Right forelimb (tissue), 1 donor: ENCODE measurements around the gene FUT2.
A peak's percentile ranks its signal among the peaks of the same experiment; 100 is the strongest.
"Not testable (repeated sequence)": the region's sequence is repeated elsewhere in the genome, so short reads cannot be mapped to it uniquely, and the experiment has no call there.

Experiments used
- DNase-seq: peaks from one replicate; pipeline ENCODE4 v3.0.0-alpha.2; 2018

FUT2 gene

DNA sequence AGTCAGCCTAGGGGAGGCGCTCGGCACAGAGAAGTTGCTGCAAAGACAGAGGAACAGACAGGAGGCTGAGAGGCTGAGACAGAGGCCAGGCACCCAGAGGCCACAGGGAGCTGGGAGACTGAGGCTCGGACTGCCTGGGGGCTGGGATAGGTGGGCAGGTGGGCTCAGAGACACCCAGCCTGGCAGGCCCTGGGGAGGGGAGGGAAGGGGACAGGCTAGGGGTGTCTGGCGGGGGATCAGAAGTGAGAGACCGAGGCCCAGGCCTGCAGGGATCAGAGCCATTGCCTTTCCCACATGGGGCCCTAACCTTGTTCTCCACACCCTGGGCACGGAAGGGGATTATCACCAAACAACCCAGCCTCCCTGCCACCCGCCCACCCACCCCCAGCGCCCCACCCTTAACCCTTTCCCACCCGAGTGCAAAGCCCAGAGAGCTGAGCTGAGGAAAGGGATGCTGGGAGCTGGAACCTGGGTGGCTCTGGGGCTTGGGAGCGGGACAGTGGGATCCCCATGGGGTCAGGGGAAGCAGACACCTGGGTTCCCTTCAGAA is 24.2 kb upstream of the FUT2 start:
- no peak for DNase-seq

DNA sequence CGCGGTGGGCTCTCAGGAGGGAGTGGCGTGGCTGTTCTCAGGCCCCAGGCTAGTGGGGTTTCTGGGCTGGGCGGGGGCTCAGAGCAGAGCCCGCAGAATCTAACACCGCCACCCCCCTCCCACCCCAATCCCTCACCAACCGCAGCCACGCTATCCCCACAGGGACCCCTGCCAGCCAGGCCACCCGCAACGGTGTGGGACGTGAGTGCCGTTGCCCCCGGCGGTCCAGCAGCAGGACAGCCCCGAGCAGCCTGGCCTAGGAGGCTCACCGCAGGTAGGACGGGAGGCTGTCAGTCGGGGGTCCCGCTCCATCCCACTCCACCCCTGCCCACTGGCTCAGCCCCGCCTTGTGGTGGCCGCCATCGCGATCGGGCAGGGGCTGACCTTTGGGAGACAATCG is 22.8 kb upstream of the FUT2 start, which contains the start of gene NTN5:
Gene NTN5 (minus strand): TSS at position 24 of the 400 bp plus-strand sequence. CDS start 2,031 bp downstream, outside the sequence.
- DNase-seq, result no peak

DNA sequence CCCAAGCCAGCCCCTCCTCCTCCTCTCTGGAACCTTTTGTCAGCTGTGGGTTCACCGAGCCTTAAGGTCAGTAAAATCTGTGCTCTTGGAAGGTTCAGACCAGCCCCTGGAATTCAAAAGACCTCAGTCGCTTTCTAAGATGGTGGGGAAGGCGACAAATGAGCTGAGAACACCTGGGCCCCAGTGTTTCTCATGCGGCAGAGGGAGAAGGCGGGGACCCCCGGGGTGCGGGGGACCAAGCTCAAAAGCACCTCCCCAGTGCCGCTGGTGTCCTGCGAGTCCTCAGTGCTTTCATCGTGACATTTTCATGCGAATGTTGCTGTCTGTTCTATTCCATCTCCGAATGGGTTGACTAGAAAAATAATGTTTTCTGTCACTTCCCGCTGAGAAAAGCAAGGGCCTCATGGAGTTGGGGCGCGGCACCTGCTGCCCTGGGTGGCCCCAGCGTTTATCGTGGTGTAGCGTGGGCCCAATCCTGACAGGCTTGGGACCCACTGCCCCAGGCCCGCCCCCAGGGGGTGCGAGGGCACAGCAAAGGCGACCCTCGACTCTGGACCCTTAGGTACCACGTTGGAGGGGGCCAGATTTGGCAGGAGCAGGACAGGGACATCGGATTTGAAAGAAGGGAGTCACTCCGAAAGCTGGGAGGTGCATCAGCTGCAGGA is 22.2 kb upstream of the FUT2 start:
- no peak for DNase-seq

DNA sequence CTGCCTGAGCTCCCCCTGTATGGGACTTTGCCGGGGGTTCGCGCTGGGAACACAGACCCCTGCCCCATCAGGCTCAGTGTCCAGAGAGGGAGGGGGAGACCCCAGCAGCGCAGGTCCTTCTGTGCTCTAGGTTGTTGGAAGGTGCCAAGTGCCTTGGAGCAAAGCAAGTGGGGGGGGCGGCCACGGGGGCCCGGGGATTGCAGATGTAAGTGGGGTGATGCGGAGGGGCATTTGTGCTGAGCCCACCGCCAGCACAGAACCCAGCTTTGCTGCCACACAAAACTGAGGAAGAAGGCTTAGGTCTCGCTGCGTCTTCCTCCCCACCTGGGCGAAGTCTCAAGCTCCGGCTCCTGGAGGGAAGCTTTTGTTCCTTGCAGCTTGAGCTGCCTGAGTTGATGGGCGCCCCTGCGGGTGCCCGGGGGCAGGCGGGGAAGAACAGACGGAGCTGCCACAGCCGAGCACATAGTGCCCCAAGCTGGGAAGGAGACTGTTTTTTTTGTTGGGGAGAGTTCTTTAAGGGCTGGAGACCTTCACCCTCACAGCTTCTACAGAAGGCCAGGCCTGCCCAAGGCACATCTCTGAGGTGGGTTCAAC is 21.5 kb upstream of the FUT2 start:
- DNase-seq, result no peak

DNA sequence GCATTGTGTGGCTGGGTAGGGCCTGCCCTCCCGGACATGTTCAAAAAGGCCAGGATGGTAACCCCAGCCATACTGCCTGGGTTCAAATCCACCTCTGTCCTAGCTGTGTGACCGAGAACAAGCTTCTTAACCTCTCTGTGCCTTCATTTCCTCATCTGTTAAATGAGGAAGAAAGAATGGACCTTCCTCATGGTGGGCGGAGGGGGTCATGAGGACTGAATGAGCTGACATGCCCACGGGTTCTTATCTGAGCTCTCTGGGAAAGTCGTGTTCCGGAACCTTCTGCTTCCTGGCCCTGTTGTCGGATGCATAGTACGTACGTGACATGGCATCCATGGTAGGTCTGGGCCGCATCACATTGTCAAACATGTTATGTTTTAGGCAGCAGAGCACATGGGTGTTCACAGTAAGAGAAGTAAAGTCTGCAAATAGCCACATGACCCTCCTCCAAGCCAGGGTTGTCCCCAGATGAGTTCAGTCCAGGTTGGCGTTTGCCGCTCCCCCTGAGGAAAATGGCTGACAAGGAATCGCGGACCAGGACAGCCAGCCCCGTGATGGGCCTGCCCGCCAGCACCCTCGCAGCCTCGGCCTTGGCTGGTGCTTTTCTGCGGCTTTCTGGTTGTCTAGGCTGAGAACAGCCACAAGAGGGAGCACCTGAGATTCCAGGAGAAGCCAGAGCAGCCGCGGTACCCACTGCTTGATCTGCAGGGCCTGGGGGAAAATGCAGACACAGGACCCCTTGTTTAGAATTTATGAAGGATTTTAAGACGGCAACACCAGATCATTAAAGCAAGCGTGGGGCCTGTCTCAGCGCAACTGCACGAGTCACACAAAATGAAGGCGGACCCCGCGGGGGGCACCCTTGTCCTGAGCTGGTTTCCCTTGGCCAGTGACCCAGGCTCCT is 20.6 kb upstream of the FUT2 start:
- DNase-seq, result peak; percentile 89

DNA sequence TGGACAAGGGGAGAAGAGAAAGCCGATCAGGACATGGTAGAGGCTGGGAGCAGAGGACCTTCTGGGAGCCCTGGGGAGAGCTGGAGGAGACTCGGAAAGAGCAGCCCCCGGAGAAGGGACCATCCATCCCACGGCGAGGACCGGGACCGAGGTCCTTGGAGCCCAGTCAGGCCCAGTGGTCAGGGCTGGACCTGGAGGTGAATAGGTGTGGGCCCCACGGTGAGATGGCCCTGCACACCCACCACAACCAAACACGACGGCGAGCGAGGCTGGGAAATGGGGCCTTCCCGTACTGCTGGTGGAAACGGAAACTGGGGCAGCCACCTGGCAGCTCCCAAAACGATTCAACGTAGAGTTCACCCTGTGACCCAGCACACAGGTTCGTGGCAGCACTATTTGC is 19.3 kb upstream of the FUT2 start:
- DNase-seq, result no peak

DNA sequence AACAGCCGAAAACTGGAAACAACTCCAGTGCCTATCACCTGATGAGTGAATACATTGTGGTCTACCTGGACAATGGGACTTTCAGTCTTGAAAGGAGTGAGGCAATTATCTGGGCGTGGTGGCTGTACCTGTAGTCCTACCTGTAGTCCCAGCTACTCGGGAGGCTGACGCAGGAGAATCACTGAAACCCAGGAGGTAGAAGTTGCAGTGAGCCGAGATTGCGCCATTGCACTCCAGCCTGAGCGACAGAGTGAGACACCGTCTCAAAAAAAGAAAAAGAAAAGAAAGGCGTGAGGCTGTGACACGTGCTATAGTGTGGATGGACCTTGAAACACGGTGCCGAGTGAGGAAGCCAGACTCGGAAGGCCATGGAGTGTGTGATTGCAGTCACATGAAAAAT is 18.9 kb upstream of the FUT2 start:
- DNase-seq, result no peak

DNA sequence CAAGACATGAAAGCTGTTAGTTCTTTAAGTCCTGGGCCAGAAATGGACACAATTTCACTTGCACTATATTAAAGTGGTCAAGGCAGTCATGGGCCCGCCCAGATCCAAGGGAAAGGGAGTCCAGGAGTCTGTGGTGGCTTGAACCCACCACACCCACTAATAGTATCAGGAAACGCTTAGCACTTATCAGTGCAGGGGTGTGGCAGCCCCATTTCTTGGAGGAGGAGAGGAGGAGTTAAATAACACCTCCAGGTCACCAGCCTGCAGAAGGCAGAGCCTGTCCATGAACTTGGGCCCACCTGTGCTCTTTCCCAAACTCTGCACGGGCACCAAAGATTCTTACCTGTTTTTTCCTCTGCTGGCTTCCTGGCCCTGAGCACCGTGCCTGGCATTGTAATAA is 17.6 kb upstream of the FUT2 start:
- no peak for DNase-seq

DNA sequence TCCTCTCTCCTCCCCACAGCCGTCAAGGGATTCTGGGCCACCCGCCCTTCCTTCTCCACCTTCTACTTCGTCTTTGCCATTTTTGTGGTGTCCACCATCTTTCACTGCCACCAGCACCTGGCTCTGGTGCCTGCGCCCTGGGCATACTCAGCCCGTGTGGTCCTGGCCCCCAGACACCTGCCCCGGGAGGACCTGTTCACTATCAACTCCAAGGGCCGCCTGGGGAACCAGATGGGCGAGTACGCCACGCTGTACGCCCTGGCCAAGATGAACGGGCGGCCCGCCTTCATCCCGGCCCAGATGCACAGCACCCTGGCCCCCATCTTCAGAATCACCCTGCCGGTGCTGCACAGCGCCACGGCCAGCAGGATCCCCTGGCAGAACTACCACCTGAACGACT is 15.8 kb upstream of the FUT2 start:
- not testable (repeated sequence) for DNase-seq

DNA sequence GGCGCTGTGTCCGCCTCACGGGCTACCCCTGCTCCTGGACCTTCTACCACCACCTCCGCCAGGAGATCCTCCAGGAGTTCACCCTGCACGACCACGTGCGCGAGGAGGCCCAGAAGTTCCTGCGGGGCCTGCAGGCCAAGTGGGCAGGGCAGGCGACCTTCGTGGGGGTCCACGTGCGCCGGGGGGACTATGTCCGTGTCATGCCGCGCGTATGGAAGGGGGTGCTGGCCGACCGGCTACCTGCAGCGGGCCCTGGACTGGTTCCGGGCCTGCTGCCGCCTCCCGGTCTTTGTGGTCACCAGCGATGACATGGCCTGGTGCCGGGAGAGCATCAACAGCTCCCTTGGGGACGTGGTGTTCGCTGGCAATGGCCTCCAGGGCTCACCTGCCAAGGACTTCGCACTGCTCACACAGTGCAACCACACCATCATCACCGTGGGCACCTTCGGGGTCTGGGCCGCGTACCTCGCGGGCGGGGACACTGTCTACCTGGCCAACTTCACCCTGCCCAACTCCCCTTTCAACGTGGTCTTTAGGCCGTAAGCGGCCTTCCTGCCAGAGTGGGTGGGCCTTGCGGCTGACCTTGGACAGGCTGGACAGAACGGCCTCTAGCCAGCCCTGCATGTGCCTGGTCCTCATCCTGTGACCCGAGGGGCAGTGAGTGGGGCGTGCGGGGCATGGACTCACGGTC is 15.2 kb upstream of the FUT2 start:
- DNase-seq, result no peak

DNA sequence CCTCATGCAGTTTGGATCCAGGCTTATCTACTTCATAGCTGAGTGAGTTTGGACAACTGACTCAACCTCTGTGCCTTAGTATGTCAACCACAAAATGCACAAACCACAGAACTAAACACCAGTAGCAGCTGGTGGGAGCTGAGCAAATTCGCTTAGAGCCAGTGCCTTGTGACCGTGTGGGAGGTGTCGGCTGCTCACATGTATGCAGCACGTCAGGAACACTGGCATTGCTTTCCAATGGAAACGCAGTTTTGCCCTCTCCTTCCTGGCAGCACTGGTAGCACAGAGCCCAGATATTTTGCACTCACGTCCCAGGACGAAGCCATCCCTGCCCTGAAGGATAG is 14.7 kb upstream of the FUT2 start:
- DNase-seq, result no peak

DNA sequence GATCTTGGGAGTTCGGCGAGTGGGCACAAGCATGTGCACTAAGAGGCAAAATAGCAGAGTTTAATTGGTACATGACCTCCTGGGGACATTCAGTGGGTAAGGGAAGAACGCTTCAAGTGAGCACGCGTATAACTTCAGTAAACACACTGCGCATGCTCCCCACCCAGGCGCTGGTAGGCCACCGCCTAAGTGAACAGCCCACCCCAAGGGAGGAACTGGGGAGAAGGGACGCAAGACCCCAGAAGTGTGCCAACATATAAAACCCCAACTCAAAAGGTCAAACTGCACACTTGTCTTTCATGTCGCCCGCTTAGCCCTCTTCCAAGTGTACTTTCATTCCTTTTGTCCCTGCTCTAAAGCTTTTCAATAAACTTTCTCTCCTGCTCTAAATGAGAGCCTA is 12.4 kb upstream of the FUT2 start:
- DNase-seq, result no peak

DNA sequence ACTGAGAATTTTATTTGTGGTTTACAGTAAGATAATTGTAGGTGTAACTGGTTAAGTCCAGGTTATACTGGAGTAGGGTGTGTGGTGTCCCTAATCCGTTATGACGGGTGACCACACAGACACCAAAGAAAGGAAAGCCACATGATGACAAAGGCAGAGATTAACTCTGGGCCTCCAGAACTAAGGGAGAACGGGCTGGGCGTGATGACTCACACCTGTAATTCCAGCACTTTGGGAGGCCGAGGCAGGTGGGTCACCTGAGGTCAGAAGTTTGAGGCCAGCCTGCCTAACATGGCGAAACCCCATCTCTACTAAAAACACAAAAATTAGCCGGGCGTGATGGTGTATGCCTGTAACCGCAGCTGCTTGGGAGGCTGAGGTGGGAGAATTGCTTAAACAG is 10.2 kb upstream of the FUT2 start:
- DNase-seq, result no peak

DNA sequence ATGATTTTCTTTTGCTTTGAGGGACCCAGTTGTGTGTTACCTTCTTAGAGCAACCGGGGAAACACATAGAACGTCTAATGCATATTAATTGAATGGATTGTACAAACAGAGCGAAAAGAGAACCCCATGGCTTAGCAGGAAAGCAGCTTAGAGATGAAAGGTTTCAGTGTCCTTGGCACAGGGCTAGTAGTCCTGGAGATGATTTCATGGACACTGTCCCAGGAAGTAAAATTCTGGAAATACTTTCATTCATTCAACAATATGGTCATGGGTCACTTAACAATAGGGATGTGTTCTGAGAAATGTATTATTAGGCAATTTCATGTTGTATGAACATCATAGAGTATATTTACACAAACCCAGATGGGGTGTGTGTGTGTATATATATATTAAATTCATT is 9.7 kb upstream of the FUT2 start:
- DNase-seq, result no peak

DNA sequence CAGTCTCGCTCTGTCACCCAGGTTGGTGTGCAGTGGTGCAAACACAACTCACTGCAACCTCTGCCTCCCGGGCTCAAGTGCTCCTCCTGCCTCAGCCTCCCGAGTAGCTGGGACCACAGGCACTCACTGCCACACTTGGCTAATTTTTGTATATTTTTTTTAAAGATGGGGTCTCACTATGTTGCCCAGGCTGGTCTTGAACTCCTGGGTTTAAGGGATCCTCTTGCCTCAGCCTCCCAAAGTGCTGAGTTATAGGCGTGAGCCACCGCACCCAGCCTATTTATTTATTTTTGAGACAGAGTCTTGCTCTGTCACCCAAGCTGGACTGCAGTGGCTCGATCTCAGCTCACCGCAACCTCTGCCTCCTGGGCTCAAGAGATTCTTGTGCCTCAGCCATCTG is 9.1 kb upstream of the FUT2 start:
- not testable (repeated sequence) for DNase-seq

DNA sequence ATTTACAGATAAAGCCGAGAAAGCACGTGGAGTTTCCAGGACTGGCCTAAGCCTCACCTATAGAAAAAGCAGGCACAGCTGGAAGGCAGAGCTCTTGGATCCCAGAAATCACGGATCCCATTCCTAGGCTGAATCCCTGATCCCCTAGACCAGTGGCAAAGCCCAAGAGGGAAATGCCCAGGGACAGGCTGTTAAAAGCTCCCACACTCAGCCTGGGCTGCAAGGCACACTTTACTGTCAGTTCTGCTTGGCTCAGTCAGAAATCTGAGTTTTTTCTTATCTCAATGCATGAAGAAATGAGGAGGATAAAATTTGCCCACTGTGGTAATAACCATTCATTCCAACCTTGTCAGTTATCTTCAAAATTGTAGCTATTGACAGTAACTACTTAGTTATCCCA is 8.0 kb upstream of the FUT2 start:
- no peak for DNase-seq

DNA sequence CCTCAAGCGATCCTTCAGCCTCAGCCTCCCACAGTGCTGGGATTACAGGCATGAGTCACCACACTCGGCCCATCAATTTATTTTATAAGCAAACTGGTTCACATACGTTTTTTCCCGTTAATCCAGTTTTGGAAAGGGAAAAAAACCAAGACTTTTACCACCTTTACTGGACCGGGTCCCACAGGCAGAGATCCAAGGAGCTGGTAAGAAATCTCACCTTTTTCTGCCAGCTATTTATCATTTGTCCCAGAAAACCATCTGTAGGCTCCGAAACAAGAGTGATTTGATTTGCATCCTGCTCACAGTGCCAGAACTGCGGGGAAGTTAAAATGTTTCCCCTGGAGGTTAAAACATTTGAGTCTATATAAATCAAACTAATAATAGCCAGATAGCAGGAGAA is 6.3 kb upstream of the FUT2 start:
- no peak for DNase-seq

DNA sequence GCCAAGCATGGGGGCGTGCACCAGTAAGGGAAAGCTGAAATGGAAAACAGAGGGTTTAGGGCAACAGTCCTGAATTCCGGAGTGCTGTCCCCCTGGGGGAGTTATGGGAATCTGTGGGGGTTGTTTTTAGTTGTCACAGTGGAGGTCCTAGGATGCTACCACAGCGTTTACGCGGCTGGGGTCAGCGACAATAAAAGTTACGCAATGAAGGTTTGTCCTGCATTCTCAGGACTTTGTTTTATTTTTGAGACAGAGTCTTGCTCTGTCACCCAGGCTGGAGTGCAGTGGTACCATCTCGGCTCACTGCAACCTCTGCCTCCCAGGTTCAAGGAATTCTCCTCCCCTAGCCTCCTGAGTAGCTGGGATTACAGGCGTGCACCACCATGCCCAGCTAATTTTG is 2.1 kb upstream of the FUT2 start:
- not testable (repeated sequence) for DNase-seq

DNA sequence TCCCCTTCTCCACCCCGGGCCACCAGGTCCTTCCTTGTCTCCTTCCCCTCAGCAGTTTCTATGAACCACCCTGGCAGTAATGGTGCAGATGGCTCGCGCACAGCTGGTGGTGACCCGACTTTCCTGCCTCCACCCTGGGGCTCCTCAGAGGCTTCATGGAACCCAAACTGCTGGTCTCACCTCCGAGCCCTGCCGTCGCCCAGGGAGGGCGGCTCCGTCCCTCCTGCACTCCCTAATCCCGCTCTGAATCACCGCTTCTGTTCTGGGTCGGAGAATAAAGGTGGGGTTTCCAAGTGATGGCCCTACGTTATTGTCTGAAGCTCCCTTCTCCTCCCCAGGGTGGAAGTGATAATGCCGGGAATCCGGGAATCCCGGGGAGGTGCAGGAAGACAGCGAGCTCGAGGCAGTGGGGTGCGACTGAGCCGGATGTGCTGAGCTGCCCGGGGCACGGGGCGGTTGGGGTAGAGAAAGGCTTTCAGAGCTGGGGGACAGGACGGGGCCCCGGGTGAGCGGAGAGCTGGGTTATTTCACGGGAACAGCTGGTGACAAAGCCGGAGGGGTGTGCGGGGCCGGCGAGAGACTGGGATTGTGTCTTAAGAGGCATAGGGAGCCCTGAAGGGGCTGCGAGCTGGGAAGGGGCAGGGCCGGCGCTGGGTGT is 711 bp downstream of the FUT2 start:
- DNase-seq, result no peak

DNA sequence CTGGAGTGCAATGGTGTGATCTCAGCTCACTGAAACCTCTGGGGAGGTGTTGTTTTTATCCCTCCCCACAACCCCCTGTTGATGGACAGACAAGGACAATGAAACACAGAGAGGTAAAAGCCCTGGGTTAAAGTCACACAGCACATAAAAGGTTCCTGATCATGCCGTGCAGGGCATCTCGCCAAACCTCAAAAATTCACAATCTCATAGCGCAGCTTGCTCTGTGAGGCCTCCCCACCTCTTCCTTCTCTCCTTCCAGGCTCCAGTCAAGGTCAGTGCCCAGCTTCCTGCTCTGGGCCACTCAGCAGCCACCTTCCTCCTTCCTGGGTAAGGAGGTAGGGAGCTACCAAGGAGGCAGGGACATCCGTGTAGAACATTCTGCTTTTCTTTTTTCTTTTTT is 2.3 kb downstream of the FUT2 start:
- no peak for DNase-seq

DNA sequence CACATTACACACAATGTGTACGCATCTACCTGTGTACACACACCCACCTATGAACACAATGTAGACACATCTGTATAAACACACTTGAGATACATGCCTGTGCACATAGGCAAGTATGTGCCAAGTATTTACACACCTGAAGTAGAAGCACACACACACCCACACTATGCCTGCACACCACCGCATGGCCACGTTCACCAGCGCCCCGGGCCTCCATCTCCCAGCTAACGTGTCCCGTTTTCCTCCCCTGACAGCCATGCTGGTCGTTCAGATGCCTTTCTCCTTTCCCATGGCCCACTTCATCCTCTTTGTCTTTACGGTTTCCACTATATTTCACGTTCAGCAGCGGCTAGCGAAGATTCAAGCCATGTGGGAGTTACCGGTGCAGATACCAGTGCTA is 6.9 kb downstream of the FUT2 start:
- no peak for DNase-seq

DNA sequence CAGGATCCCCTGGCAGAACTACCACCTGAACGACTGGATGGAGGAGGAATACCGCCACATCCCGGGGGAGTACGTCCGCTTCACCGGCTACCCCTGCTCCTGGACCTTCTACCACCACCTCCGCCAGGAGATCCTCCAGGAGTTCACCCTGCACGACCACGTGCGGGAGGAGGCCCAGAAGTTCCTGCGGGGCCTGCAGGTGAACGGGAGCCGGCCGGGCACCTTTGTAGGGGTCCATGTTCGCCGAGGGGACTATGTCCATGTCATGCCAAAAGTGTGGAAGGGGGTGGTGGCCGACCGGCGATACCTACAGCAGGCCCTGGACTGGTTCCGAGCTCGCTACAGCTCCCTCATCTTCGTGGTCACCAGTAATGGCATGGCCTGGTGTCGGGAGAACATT is 7.5 kb downstream of the FUT2 start:
- no peak for DNase-seq

DNA sequence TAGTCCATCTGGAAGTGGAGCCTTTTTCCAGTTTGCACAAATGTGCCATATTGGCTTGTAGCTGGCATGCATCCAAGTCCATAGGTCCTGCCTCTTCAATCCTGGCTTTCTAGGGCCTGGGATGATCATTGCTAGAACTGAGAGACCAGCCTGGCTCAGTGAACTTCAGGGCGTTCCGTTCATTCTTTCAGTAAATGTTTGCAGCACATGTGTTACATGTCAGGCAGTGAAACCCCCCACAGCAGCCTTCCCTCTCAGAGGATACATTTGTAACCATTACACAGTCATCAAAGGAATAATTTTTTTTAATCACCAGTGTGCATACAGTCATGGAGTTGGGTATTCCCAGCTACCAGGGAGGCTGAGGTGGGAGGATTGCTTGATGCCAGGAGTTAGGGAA is 9.7 kb downstream of the FUT2 start:
- DNase-seq, result no peak
